ENCODE results near the gene ADAMTSL1. TPM values are rescaled to one million over a fixed set of nuclear protein-coding genes. Genes with fewer than 3 reads are reported as not detected.

The ADAMTSL1 gene
- total RNA-seq, 4 donors from 2014 or later = 2.8 to 26.4 (median 9.4) TPM

GRCh38 chr9:18707489-18708205 lies 233.7 kb downstream of the ADAMTSL1 start:
- no peak overlapping the region for H3K27ac ChIP-seq
- H3K4me3 ChIP-seq = no peak overlapping the region
- H3K9me3 ChIP-seq = no peaks in the 10 kb centered on the region
- H3K36me3 ChIP-seq = no peaks in the 10 kb centered on the region
- peaks cover 0 to 10% (median 0%) of the 10 kb centered on the region in 4 donors for H3K4me1 ChIP-seq
- no peak for DNase-seq
- no peaks in the 10 kb centered on the region for H3K27me3 ChIP-seq
- no peak for TF ChIP-seq POLR2A (IDR thresholded peaks at IDR 0.05)
- TF ChIP-seq CTCF (IDR thresholded peaks at IDR 0.05) = no peak

GRCh38 chr9:18708429-18708828 lies 234.5 kb downstream of the ADAMTSL1 start:
- TF ChIP-seq POLR2A (IDR thresholded peaks at IDR 0.05) (no peak), CTCF (IDR thresholded peaks at IDR 0.05) (no peak)
- no peak for DNase-seq
- peaks cover 0 to 10% (median 0%) of the 10 kb centered on the region in 4 donors for H3K4me1 ChIP-seq
- no peaks in the 10 kb centered on the region for H3K36me3 ChIP-seq
- no peak overlapping the region for H3K4me3 ChIP-seq
- H3K9me3 ChIP-seq = no peaks in the 10 kb centered on the region
- no peaks in the 10 kb centered on the region for H3K27me3 ChIP-seq
- H3K27ac ChIP-seq = no peak overlapping the region

- TF ChIP-seq CTCF (IDR thresholded peaks at IDR 0.05) = no peak
- TF ChIP-seq POLR2A (IDR thresholded peaks at IDR 0.05) = no peak
- Histone ChIP-seq H3K4me3 (no peak overlapping the region), H3K9me3 (no peaks in the 10 kb centered on the region), H3K27me3 (no peaks in the 10 kb centered on the region), H3K36me3 (no peaks in the 10 kb centered on the region), H3K4me1 (peaks cover 0 to 10% (median 0%) of the 10 kb centered on the region in 4 donors), H3K27ac (no peak overlapping the region)
- DNase-seq = no peak
Measured at GRCh38 chr9:18710065-18710464, 236.1 kb downstream of the ADAMTSL1 start.

GRCh38 chr9:18717759-18718158 lies 243.8 kb downstream of the ADAMTSL1 start:
- Histone ChIP-seq H3K36me3 (no peaks in the 10 kb centered on the region), H3K27me3 (no peaks in the 10 kb centered on the region), H3K4me3 (no peak overlapping the region), H3K27ac (no peak overlapping the region), H3K9me3 (no peaks in the 10 kb centered on the region), H3K4me1 (no peaks in the 10 kb centered on the region)
- TF ChIP-seq POLR2A (IDR thresholded peaks at IDR 0.05) (no peak), CTCF (IDR thresholded peaks at IDR 0.05) (no peak)
- no peak for DNase-seq

GRCh38 chr9:18718393-18718792 lies 244.4 kb downstream of the ADAMTSL1 start:
- no peak overlapping the region for H3K4me3 ChIP-seq
- no peak for DNase-seq
- H3K9me3 ChIP-seq = no peaks in the 10 kb centered on the region
- H3K4me1 ChIP-seq = no peaks in the 10 kb centered on the region
- no peaks in the 10 kb centered on the region for H3K27me3 ChIP-seq
- H3K27ac ChIP-seq = no peak overlapping the region
- H3K36me3 ChIP-seq = no peaks in the 10 kb centered on the region
- no peak for TF ChIP-seq POLR2A (IDR thresholded peaks at IDR 0.05)
- no peak for TF ChIP-seq CTCF (IDR thresholded peaks at IDR 0.05)
